Progenitor cell of endocrine pancreas (in vitro differentiated cells): ENCODE data around the gene IGF1. TPM values are rescaled to one million over a fixed set of nuclear protein-coding genes. Genes with fewer than 3 reads are reported as not detected.

Experiments used
- DNase-seq: peaks from one replicate; pipeline ENCODE4 v3.0.0; 2021; ENCODE audit warnings: low spot score; ENCODE audit not compliant: unreplicated experiment
- H3K27ac Mint-ChIP-seq: 2 replicates; pipeline ENCODE4 v1.8.0; 2021; ENCODE audit warnings: mild to moderate bottlenecking, moderate library complexity, mixed read lengths
- H3K27me3 Mint-ChIP-seq: 2 replicates; pipeline ENCODE4 v1.8.0; 2021; ENCODE audit warnings: mixed read lengths
- H3K36me3 Mint-ChIP-seq: 2 replicates; pipeline ENCODE4 v1.8.0; 2022; ENCODE audit warnings: mixed read lengths; ENCODE audit not compliant: insufficient read depth
- H3K4me1 Mint-ChIP-seq: 2 replicates; pipeline ENCODE4 v1.8.0; 2021; ENCODE audit warnings: low read depth, mixed read lengths
- H3K4me3 Mint-ChIP-seq: 2 replicates; pipeline ENCODE4 v1.8.0; 2021; ENCODE audit warnings: low read depth, mild to moderate bottlenecking, moderate library complexity, mixed read lengths
- H3K9me3 Mint-ChIP-seq: 2 replicates; pipeline ENCODE4 v1.8.0; 2021; ENCODE audit warnings: low read depth, mixed read lengths
- CTCF ChIP-seq: fragments of 200-600 bp; sonication (generic); IDR thresholded peaks from one replicate; pipeline ENCODE4 v1.5.0; 2021; ENCODE audit warnings: antibody characterized with exemption, mild to moderate bottlenecking; ENCODE audit not compliant: unreplicated experiment
- total RNA-seq: library from RNA; stranded (reverse); gene quantifications from 2 replicates; pipeline ENCODE4 v1.2.1, GENCODE V29; 2021

The IGF1 gene
- total RNA-seq, 1 donor from 2014 or later: 0.57 TPM

- Mint-ChIP-seq H3K4me1 (no peaks in the 10 kb centered on the region), H3K27ac (no peak overlapping the region), H3K9me3 (no peaks in the 10 kb centered on the region), H3K4me3 (no peak overlapping the region), H3K36me3 (no peaks in the 10 kb centered on the region), H3K27me3 (peaks cover 8% of the 10 kb centered on the region)
- no peak for TF ChIP-seq CTCF
- no peak for DNase-seq
Observed at GRCh38 chr12:102430661-102431060, 49.7 kb downstream of the IGF1 start.

- no peak for TF ChIP-seq CTCF
- peaks cover 8% of the 10 kb centered on the region for H3K27me3 Mint-ChIP-seq
Observed at GRCh38 chr12:102429211-102430154, 50.9 kb downstream of the IGF1 start.

GRCh38 chr12:102427543-102427941, 52.8 kb downstream of the IGF1 start:
- DNase-seq: no peak
- H3K4me3 Mint-ChIP-seq: no peak overlapping the region
- no peak for TF ChIP-seq CTCF
- H3K36me3 Mint-ChIP-seq: no peaks in the 10 kb centered on the region
- H3K27ac Mint-ChIP-seq: no peak overlapping the region
- H3K9me3 Mint-ChIP-seq: no peaks in the 10 kb centered on the region
- peaks cover 5% of the 10 kb centered on the region for H3K27me3 Mint-ChIP-seq
- no peaks in the 10 kb centered on the region for H3K4me1 Mint-ChIP-seq

More at GRCh38 chr12:102429211-102430154, 50.9 kb downstream of the IGF1 start:
- H3K9me3 Mint-ChIP-seq: no peaks in the 10 kb centered on the region
- H3K4me3 Mint-ChIP-seq: no peak overlapping the region
- H3K4me1 Mint-ChIP-seq: no peaks in the 10 kb centered on the region
- no peak overlapping the region for H3K27ac Mint-ChIP-seq
- H3K36me3 Mint-ChIP-seq: no peaks in the 10 kb centered on the region
- no peak for DNase-seq

- Mint-ChIP-seq H3K9me3 (no peaks in the 10 kb centered on the region), H3K4me3 (no peak overlapping the region), H3K27ac (no peak overlapping the region), H3K4me1 (no peaks in the 10 kb centered on the region), H3K27me3 (peaks cover 5% of the 10 kb centered on the region), H3K36me3 (no peaks in the 10 kb centered on the region)
- TF ChIP-seq CTCF: no peak
- DNase-seq: no peak
Observed at GRCh38 chr12:102426599-102427542, 53.5 kb downstream of the IGF1 start.
